Measurements from ENCODE around the gene FCMR. TPM values are rescaled to one million over a fixed set of nuclear protein-coding genes. Genes with fewer than 3 reads are reported as not detected.
A peak's percentile ranks its signal among the peaks of the same experiment; 100 is the strongest.

FCMR gene
- total RNA-seq, 2 donors from 2014 or later, result not detected

- H3K36me3 Mint-ChIP-seq (ENCODE audit: low read depth), result no peaks in the 10 kb centered on the region
- no peaks in the 10 kb centered on the region for H3K9me3 Mint-ChIP-seq
- peak overlapping the region; percentile 54 for H3K4me3 Mint-ChIP-seq
- TF ChIP-seq, protein P1, sequence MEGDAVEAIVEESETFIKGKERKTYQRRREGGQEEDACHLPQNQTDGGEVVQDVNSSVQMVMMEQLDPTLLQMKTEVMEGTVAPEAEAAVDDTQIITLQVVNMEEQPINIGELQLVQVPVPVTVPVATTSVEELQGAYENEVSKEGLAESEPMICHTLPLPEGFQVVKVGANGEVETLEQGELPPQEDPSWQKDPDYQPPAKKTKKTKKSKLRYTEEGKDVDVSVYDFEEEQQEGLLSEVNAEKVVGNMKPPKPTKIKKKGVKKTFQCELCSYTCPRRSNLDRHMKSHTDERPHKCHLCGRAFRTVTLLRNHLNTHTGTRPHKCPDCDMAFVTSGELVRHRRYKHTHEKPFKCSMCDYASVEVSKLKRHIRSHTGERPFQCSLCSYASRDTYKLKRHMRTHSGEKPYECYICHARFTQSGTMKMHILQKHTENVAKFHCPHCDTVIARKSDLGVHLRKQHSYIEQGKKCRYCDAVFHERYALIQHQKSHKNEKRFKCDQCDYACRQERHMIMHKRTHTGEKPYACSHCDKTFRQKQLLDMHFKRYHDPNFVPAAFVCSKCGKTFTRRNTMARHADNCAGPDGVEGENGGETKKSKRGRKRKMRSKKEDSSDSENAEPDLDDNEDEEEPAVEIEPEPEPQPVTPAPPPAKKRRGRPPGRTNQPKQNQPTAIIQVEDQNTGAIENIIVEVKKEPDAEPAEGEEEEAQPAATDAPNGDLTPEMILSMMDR (conservative IDR thresholded peaks at IDR 0.05), result peak; percentile 2
- Histone ChIP-seq H3K9ac (ENCODE audit: extremely low read depth, low read length, poor library complexity, severe bottlenecking) (no peak overlapping the region), H3K4me1 (ENCODE audit: control insufficient read depth, insufficient read depth, low read length) (no peaks in the 10 kb centered on the region), H3K36me3 (ENCODE audit: control insufficient read depth, insufficient read depth, low read length) (no peaks in the 10 kb centered on the region), H3K4me3 (ENCODE audit: low read length) (peak overlapping the region; percentile 77), H3K27me3 (ENCODE audit: control insufficient read depth, insufficient read depth, low read length, poor library complexity, severe bottlenecking) (peaks cover 61% of the 10 kb centered on the region), H3K9me3 (ENCODE audit: control insufficient read depth, low read length) (no peaks in the 10 kb centered on the region), H3K27ac (ENCODE audit: low read depth, low read length) (no peak overlapping the region)
- H3K27ac Mint-ChIP-seq, result no peak overlapping the region
- peaks cover 4% of the 10 kb centered on the region for H3K4me1 Mint-ChIP-seq
- DNase-seq, result peak; percentile 90
- WGBS, 2 experiments (ENCODE audit: insufficient coverage in 1 of 2, insufficient read length in 1 of 2), result 1 to 2% methylated on average over 32 to 69 of the region's 69 CpGs
- peaks cover 73% of the 10 kb centered on the region for H3K27me3 Mint-ChIP-seq (ENCODE audit: insufficient read depth)
Measured at GRCh38 chr1:206909161-206909882, 12.4 kb downstream of the FCMR start.

GRCh38 chr1:206908038-206908437 is 13.7 kb downstream of the FCMR start:
- Histone ChIP-seq H3K9me3 (ENCODE audit: control insufficient read depth, low read length) (no peaks in the 10 kb centered on the region), H3K36me3 (ENCODE audit: control insufficient read depth, insufficient read depth, low read length) (no peaks in the 10 kb centered on the region), H3K4me1 (ENCODE audit: control insufficient read depth, insufficient read depth, low read length) (no peaks in the 10 kb centered on the region), H3K27ac (ENCODE audit: low read depth, low read length) (no peak overlapping the region), H3K4me3 (ENCODE audit: low read length) (no peak overlapping the region), H3K27me3 (ENCODE audit: control insufficient read depth, insufficient read depth, low read length, poor library complexity, severe bottlenecking) (peaks cover 59% of the 10 kb centered on the region), H3K9ac (ENCODE audit: extremely low read depth, low read length, poor library complexity, severe bottlenecking) (no peak overlapping the region)
- no peak for DNase-seq
- no peaks in the 10 kb centered on the region for H3K36me3 Mint-ChIP-seq (ENCODE audit: low read depth)
- H3K9me3 Mint-ChIP-seq, result no peaks in the 10 kb centered on the region
- no peak overlapping the region for H3K27ac Mint-ChIP-seq
- TF ChIP-seq, protein P1 (conservative IDR thresholded peaks at IDR 0.05), result no peak
- H3K4me1 Mint-ChIP-seq, result peaks cover 4% of the 10 kb centered on the region
- H3K27me3 Mint-ChIP-seq (ENCODE audit: insufficient read depth), result peaks cover 69% of the 10 kb centered on the region
- H3K4me3 Mint-ChIP-seq, result no peak overlapping the region
- 92 to 94% methylated on average over 2 to 10 of the region's 10 CpGs for WGBS, 2 experiments (ENCODE audit: insufficient coverage in 1 of 2, insufficient read length in 1 of 2)

- no peak overlapping the region for H3K27ac ChIP-seq (ENCODE audit: low read depth, low read length)
- H3K4me3 ChIP-seq (ENCODE audit: low read length), result no peak overlapping the region
- H3K4me1 ChIP-seq (ENCODE audit: control insufficient read depth, insufficient read depth, low read length), result no peaks in the 10 kb centered on the region
- H3K9me3 ChIP-seq (ENCODE audit: control insufficient read depth, low read length), result no peaks in the 10 kb centered on the region
- DNase-seq, result peak; percentile 78
- Mint-ChIP-seq H3K27ac (no peak overlapping the region), H3K36me3 (ENCODE audit: low read depth) (no peaks in the 10 kb centered on the region), H3K4me1 (peaks cover 4% of the 10 kb centered on the region), H3K4me3 (no peak overlapping the region), H3K27me3 (ENCODE audit: insufficient read depth) (peaks cover 66% of the 10 kb centered on the region), H3K9me3 (no peaks in the 10 kb centered on the region)
- WGBS, 2 experiments (ENCODE audit: insufficient coverage in 1 of 2, insufficient read length in 1 of 2), result 79 to 87% methylated on average over 15 to 23 of the region's 23 CpGs
- TF ChIP-seq, protein P1 (conservative IDR thresholded peaks at IDR 0.05), result peak; percentile 68
- no peaks in the 10 kb centered on the region for H3K36me3 ChIP-seq (ENCODE audit: control insufficient read depth, insufficient read depth, low read length)
- peaks cover 60% of the 10 kb centered on the region for H3K27me3 ChIP-seq (ENCODE audit: control insufficient read depth, insufficient read depth, low read length, poor library complexity, severe bottlenecking)
- no peak overlapping the region for H3K9ac ChIP-seq (ENCODE audit: extremely low read depth, low read length, poor library complexity, severe bottlenecking)
Measured at GRCh38 chr1:206907304-206907991, 14.3 kb downstream of the FCMR start.
